GM23338 (cell line): ENCODE measurements around the gene ANKRD7. TPM values are rescaled to one million over a fixed set of nuclear protein-coding genes. Genes with fewer than 3 reads are reported as not detected.
A peak's percentile ranks its signal among the peaks of the same experiment; 100 is the strongest.

Experiments used
- ATAC-seq: fragments of 200-7000 bp; cut with Tn5 transposase; 3 replicates; pipeline ENCODE4 v1.9.1; 2020
- DNase-seq: peaks from one replicate; pipeline ENCODE4 v3.0.0-alpha.2; 2015; ENCODE audit warnings: low spot score
- H2AFZ ChIP-seq: fragments of 200-600 bp; sonication (generic); 2 replicates; pipeline ENCODE4 v1.8.0; 2016; ENCODE audit warnings: antibody characterized with exemption, mild to moderate bottlenecking, moderate library complexity
- H3F3A ChIP-seq: fragments of 200-600 bp; sonication (generic); replicated peaks from 2 replicates; pipeline ENCODE4 v1.8.0; 2017; ENCODE audit warnings: antibody characterized with exemption, mixed run types, low read depth
- H3K27ac ChIP-seq: fragments of 200-600 bp; sonication (generic); 2 replicates; pipeline ENCODE4 v1.6.1; 2016; ENCODE audit warnings: low read depth
- H3K27me3 ChIP-seq: fragments of 200-600 bp; sonication (generic); 2 replicates; pipeline ENCODE4 v1.8.0; 2016; ENCODE audit warnings: mild to moderate bottlenecking, mixed run types, moderate library complexity; ENCODE audit not compliant: insufficient read depth
- H3K36me3 ChIP-seq: fragments of 200-600 bp; sonication (generic); 2 replicates; pipeline ENCODE4 v1.8.0; 2016; ENCODE audit warnings: mild to moderate bottlenecking; ENCODE audit not compliant: insufficient read depth
- H3K4me1 ChIP-seq: fragments of 200-600 bp; sonication (generic); 2 replicates; pipeline ENCODE4 v1.8.0; 2016; ENCODE audit warnings: mild to moderate bottlenecking, moderate library complexity; ENCODE audit not compliant: insufficient read depth
- H3K4me2 ChIP-seq: fragments of 200-600 bp; sonication (generic); 2 replicates; pipeline ENCODE4 v1.7.1; 2017; ENCODE audit warnings: mixed run types
- H3K4me3 ChIP-seq: fragments of 200-600 bp; sonication (generic); 2 replicates; pipeline ENCODE4 v1.6.1; 2016; ENCODE audit warnings: mixed run types
- H3K79me2 ChIP-seq: fragments of 200-600 bp; sonication (generic); replicated peaks from 2 replicates; pipeline ENCODE4 v1.8.0; 2017; ENCODE audit warnings: mild to moderate bottlenecking; ENCODE audit not compliant: insufficient read depth
- H3K9me2 ChIP-seq: fragments of 200-600 bp; sonication (generic); 2 replicates; pipeline ENCODE4 v1.8.0; 2017; ENCODE audit not compliant: insufficient read depth
- H4K20me1 ChIP-seq: fragments of 200-600 bp; sonication (generic); replicated peaks from 2 replicates; pipeline ENCODE4 v1.8.0; 2017; ENCODE audit warnings: mild to moderate bottlenecking; ENCODE audit not compliant: insufficient read depth
- H3K27ac Mint-ChIP-seq: 2 replicates; pipeline ENCODE4 v1.8.0; 2020; ENCODE audit warnings: inconsistent platforms, mild to moderate bottlenecking, moderate library complexity, mixed read lengths
- H3K27me3 Mint-ChIP-seq: 3 replicates; pipeline ENCODE4 v1.8.0; 2022; ENCODE audit warnings: low read depth, mild to moderate bottlenecking, moderate library complexity, mixed read lengths, inconsistent platforms; ENCODE audit not compliant: insufficient read depth, poor library complexity
- H3K36me3 Mint-ChIP-seq: 3 replicates; pipeline ENCODE4 v1.8.0; 2021; ENCODE audit warnings: low read depth, mild to moderate bottlenecking, inconsistent platforms, moderate library complexity, mixed read lengths
- H3K4me1 Mint-ChIP-seq: 3 replicates; pipeline ENCODE4 v1.8.0; 2020; ENCODE audit warnings: mild to moderate bottlenecking, inconsistent platforms, mixed read lengths
- H3K4me3 Mint-ChIP-seq: 3 replicates; pipeline ENCODE4 v1.8.0; 2021; ENCODE audit warnings: moderate library complexity, mild to moderate bottlenecking, inconsistent platforms, mixed read lengths
- H3K9me3 Mint-ChIP-seq: 3 replicates; pipeline ENCODE4 v1.8.0; 2020; ENCODE audit warnings: moderate library complexity, mild to moderate bottlenecking, inconsistent platforms, mixed read lengths
- CREB1 ChIP-seq: fragments of 250-450 bp; sonication (Bioruptor Pico); IDR thresholded peaks from 2 replicates; pipeline ENCODE4 v1.5.0; 2020; ENCODE audit warnings: low read depth, mild to moderate bottlenecking, moderate library complexity
- ETS1 ChIP-seq: IDR thresholded peaks from 2 replicates; pipeline ENCODE4 v1.6.1; 2016; ENCODE audit warnings: antibody characterized with exemption
- EZH2phosphoT487 ChIP-seq: fragments of 200-600 bp; sonication (generic); IDR thresholded peaks from one replicate; pipeline ENCODE4 v1.8.1; 2018; ENCODE audit warnings: antibody characterized with exemption; ENCODE audit not compliant: unreplicated experiment
- JUNB ChIP-seq: IDR thresholded peaks from one replicate; pipeline ENCODE4 v1.6.1; 2016; ENCODE audit warnings: antibody characterized with exemption; ENCODE audit not compliant: unreplicated experiment
- NANOG ChIP-seq: IDR thresholded peaks from 2 replicates; pipeline ENCODE4 v1.6.1; 2016; ENCODE audit warnings: antibody characterized with exemption, borderline replicate concordance
- POLR2AphosphoS5 ChIP-seq: IDR thresholded peaks from 2 replicates; pipeline ENCODE4 v1.6.1; 2016; ENCODE audit warnings: antibody characterized with exemption, low read depth
- REST ChIP-seq: IDR thresholded peaks from one replicate; pipeline ENCODE4 v1.6.1; 2018; ENCODE audit warnings: antibody characterized with exemption; ENCODE audit not compliant: unreplicated experiment
- STAT1 ChIP-seq: IDR thresholded peaks from one replicate; pipeline ENCODE4 v1.6.1; 2016; ENCODE audit warnings: antibody characterized with exemption; ENCODE audit not compliant: unreplicated experiment
- ZNF331 ChIP-seq: fragments of 250-450 bp; sonication (Bioruptor Pico); IDR thresholded peaks from 2 replicates; pipeline ENCODE4 v1.5.0; 2020; ENCODE audit warnings: low read depth, mild to moderate bottlenecking, moderate library complexity
- ZNF462 ChIP-seq: fragments of 250-450 bp; sonication (Bioruptor Pico); IDR thresholded peaks from 2 replicates; pipeline ENCODE4 v1.5.0; 2020; ENCODE audit warnings: mild to moderate bottlenecking, moderate library complexity
- polyA plus RNA-seq: library from polyadenylated mRNA; unstranded; fragments of >200 nt; fragmentation: Nextera tagmentation; extraction: Ambion mirVana; gene quantifications from 2 replicates; pipeline ENCODE4 v1.2.1, GENCODE V29; 2016
- total RNA-seq: library from RNA; depleted of rRNA; stranded (reverse); fragments of >200 nt; shearing (Covaris generic); gene quantifications from 2 replicates; pipeline ENCODE4 v1.2.3, GENCODE V29; 2014

The ANKRD7 gene
- total and polyA plus RNA-seq, 2 experiments from 2014 or later = 1.6 to 2.1 TPM

GRCh38 chr7:118182593-118183427 lies 41.7 kb upstream of the ANKRD7 start:
- Histone ChIP-seq H3K27ac (peak overlapping the region; percentile 94), H3K4me3 (peak overlapping the region; percentile 83), H3K27me3 (no peaks in the 10 kb centered on the region), H3K9me2 (no peaks in the 10 kb centered on the region), H3K79me2 (peaks cover 36% of the 10 kb centered on the region), H4K20me1 (no peaks in the 10 kb centered on the region; the same call in 1 of the 2 replicates), H3K36me3 (peaks cover 3% of the 10 kb centered on the region; the same call in 1 of the 2 replicates), H3K4me1 (no peaks in the 10 kb centered on the region), H3K4me2 (peak overlapping the region; percentile 84), H3F3A (no peaks in the 10 kb centered on the region), H2AFZ (0 out of 2 replicates have a peak overlapping the region, but pooled peaks have one; percentile 23)
- no peak for TF ChIP-seq ZNF331 (CRISPR knock-in tag)
- no peaks in the 10 kb centered on the region for H3K9me3 Mint-ChIP-seq
- peaks cover 8% of the 10 kb centered on the region for H3K4me1 Mint-ChIP-seq
- no peaks in the 10 kb centered on the region for H3K27me3 Mint-ChIP-seq
- H3K4me3 Mint-ChIP-seq = peak overlapping the region; percentile 95
- H3K27ac Mint-ChIP-seq = peak overlapping the region; percentile 99
- no peak for ATAC-seq
- DNase-seq = no peak
- H3K36me3 Mint-ChIP-seq = peaks cover 26% of the 10 kb centered on the region

GRCh38 chr7:118183428-118183785 lies 41.1 kb upstream of the ANKRD7 start:
- Histone ChIP-seq H3K36me3 (peaks cover 9% of the 10 kb centered on the region; the same call in 1 of the 2 replicates), H3K4me1 (no peaks in the 10 kb centered on the region), H3K4me2 (peak overlapping the region; percentile 84), H3K79me2 (peaks cover 36% of the 10 kb centered on the region), H3K27ac (peak overlapping the region; percentile 94), H4K20me1 (no peaks in the 10 kb centered on the region; the same call in 1 of the 2 replicates), H3K4me3 (peak overlapping the region; percentile 83), H3K9me2 (no peaks in the 10 kb centered on the region), H2AFZ (peak overlapping the region; percentile 23; the same call in 1 of the 2 replicates), H3K27me3 (no peaks in the 10 kb centered on the region), H3F3A (no peaks in the 10 kb centered on the region)
- no peaks in the 10 kb centered on the region for H3K9me3 Mint-ChIP-seq
- ATAC-seq = no peak; the same call in 1 of the 3 replicates
- peaks cover 8% of the 10 kb centered on the region for H3K4me1 Mint-ChIP-seq
- DNase-seq = peak; percentile 9
- peak overlapping the region; percentile 99 for H3K27ac Mint-ChIP-seq
- H3K4me3 Mint-ChIP-seq = peak overlapping the region; percentile 95
- peaks cover 32% of the 10 kb centered on the region for H3K36me3 Mint-ChIP-seq
- no peaks in the 10 kb centered on the region for H3K27me3 Mint-ChIP-seq
- TF ChIP-seq POLR2AphosphoS5 = no peak
- TF ChIP-seq CREB1 = no peak
- no peak for TF ChIP-seq ZNF462 (CRISPR knock-in tag)
- TF ChIP-seq STAT1 = no peak
- no peak for TF ChIP-seq NANOG
- no peak for TF ChIP-seq EZH2phosphoT487
- TF ChIP-seq ETS1 = no peak
- no peak for TF ChIP-seq JUNB
- TF ChIP-seq ZNF331 (CRISPR knock-in tag) = no peak
- TF ChIP-seq REST = no peak
